Sigmoid colon (tissue), 4 donors: Measurements from ENCODE around the gene RGS7.

Experiments
- POLR2A ChIP-seq, 2 donors: fragments of 450-650 bp; IDR thresholded peaks; one replicate each; pipeline ENCODE4 v1.6.1; 2016; ENCODE audit warnings: antibody characterized with exemption in 2 of 2, mild to moderate bottlenecking in 2 of 2, moderate library complexity in 2 of 2
- POLR2AphosphoS5 ChIP-seq, 4 donors: sonication (generic); formaldehyde crosslinking; IDR thresholded peaks; one replicate each; pipeline ENCODE4 v1.6.1; 2017; ENCODE audit warnings: antibody characterized with exemption in 4 of 4
- TF ChIP-seq, protein P1 (sequence below), 4 experiments: fragments of 450-650 bp in 3 of 4; fragments of 200-600 bp in 1 of 4; IDR thresholded peaks; one replicate each; pipeline ENCODE4 v1.5.1; 2016 to 2019; ENCODE audit warnings: antibody characterized with exemption in 4 of 4, mild to moderate bottlenecking in 3 of 4, moderate library complexity in 2 of 4

DNA sequence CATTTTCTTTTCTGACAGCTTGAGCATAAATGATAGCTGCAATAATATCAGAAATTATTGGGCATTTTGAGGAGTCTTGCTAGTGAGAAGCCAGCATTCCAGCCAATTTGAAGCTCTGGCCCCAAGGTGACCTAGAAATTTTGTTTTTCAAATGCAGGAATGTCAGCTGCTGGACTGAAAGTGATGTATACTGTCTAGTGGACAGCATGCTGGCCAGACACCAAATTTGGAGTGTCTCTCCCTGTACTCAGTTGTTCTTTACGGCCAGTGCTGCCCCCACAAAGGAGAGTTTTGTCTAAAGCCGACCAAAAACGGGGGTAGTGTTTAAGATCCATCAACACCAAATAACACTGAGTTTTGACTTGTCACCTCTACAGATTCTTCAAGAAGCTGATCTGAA, 5.2 kb downstream of the RGS7 start:
- TF ChIP-seq POLR2AphosphoS5 (IDR thresholded peaks at IDR 0.05) (no peak), POLR2A (IDR thresholded peaks at IDR 0.05) (no peak)
- TF ChIP-seq, protein P1, sequence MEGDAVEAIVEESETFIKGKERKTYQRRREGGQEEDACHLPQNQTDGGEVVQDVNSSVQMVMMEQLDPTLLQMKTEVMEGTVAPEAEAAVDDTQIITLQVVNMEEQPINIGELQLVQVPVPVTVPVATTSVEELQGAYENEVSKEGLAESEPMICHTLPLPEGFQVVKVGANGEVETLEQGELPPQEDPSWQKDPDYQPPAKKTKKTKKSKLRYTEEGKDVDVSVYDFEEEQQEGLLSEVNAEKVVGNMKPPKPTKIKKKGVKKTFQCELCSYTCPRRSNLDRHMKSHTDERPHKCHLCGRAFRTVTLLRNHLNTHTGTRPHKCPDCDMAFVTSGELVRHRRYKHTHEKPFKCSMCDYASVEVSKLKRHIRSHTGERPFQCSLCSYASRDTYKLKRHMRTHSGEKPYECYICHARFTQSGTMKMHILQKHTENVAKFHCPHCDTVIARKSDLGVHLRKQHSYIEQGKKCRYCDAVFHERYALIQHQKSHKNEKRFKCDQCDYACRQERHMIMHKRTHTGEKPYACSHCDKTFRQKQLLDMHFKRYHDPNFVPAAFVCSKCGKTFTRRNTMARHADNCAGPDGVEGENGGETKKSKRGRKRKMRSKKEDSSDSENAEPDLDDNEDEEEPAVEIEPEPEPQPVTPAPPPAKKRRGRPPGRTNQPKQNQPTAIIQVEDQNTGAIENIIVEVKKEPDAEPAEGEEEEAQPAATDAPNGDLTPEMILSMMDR (IDR thresholded peaks at IDR 0.05) = no peak
